ENCODE data around the gene CORO7.

- TF ChIP-seq POLR2A (IDR thresholded peaks at IDR 0.05; ENCODE audit: low read depth, low read length), result no peak
- TF ChIP-seq POLR2AphosphoS5 (IDR thresholded peaks at IDR 0.05; ENCODE audit: low read depth, low read length), result no peak
- TF ChIP-seq TAF1 (IDR thresholded peaks at IDR 0.05; ENCODE audit: low read depth, low read length), result no peak
- no peak for TF ChIP-seq SPI1 (IDR thresholded peaks at IDR 0.05; ENCODE audit: low read depth, low read length)
- TF ChIP-seq PAX5 (IDR thresholded peaks at IDR 0.05; ENCODE audit: insufficient read depth, low read length, severe bottlenecking), result no peak
Measured at GRCh38 chr16:4334724-4335495, 81.5 kb downstream of the CORO7 start.
